HepG2 (cell line): Measurements from ENCODE around the gene C19orf73. TPM values are rescaled to one million over a fixed set of nuclear protein-coding genes. Genes with fewer than 3 reads are reported as not detected.

ENCODE experiments used
- CHD4 ChIP-seq: fragments of 200-600 bp; sonication (generic); IDR thresholded peaks from 2 replicates; pipeline ENCODE4 v1.7.0; 2017; ENCODE audit warnings: mild to moderate bottlenecking, low read length, borderline replicate concordance
- FOXA3 ChIP-seq: IDR thresholded peaks from 2 replicates; pipeline ENCODE4 v1.6.1; 2016; ENCODE audit warnings: missing genetic modification reagents, missing compliant biosample characterization
- GATAD2A ChIP-seq: IDR thresholded peaks from 2 replicates; pipeline ENCODE4 v1.6.1; 2016
- HMG20B ChIP-seq: conservative IDR thresholded peaks from 2 replicates; pipeline ENCODE4 v1.6.1; 2016; ENCODE audit warnings: missing genetic modification reagents, missing compliant biosample characterization
- SOX6 ChIP-seq, 2 experiments: fragments of 450-650 bp in 1 of 2; sonication (generic) in 1 of 2; formaldehyde crosslinking in 1 of 2; IDR thresholded peaks; 2 replicates each; pipeline versions ENCODE4 v1.4.0 to v1.6.1; 2017 to 2020; ENCODE audit warnings: antibody characterized with exemption in 1 of 2, mild to moderate bottlenecking in 1 of 2, missing genetic modification reagents in 1 of 2
- SP1 ChIP-seq, 2 experiments: fragments of 450-650 bp in 1 of 2; sonication (generic) in 1 of 2; formaldehyde crosslinking in 1 of 2; IDR thresholded peaks; 2 replicates each; pipeline versions ENCODE4 v1.4.0 to v1.6.1; 2016 to 2020; ENCODE audit warnings: missing genetic modification reagents in 1 of 2
- SRSF9 ChIP-seq: fragments of 200-400 bp; formaldehyde crosslinking; IDR thresholded peaks from 2 replicates; pipeline ENCODE4 v1.6.1; 2018; ENCODE audit warnings: borderline replicate concordance, mild to moderate bottlenecking, low read depth, low read length; ENCODE audit not compliant: insufficient read depth, poor library complexity, severe bottlenecking
- XRCC5 ChIP-seq: fragments of 200-400 bp; formaldehyde crosslinking; optimal IDR thresholded peaks from 2 replicates; pipeline ENCODE3; 2017; ENCODE audit warnings: mild to moderate bottlenecking, low read length
- ZNF256 ChIP-seq: sonication (generic); formaldehyde crosslinking; conservative IDR thresholded peaks from 2 replicates; pipeline ENCODE4 v1.4.0; 2020; ENCODE audit warnings: missing genetic modification reagents
- polyA plus RNA-seq, 8 experiments: library from polyadenylated mRNA; depleted of rRNA in 3 of 8; stranded (reverse) in 7 of 8; unstranded in 1 of 8; fragments of >200 nt; fragmentation: Illumina TruSeq in 4 of 8; extraction: Trizol in 4 of 8; gene quantifications; 2 replicates each; pipeline versions ENCODE4 v1.2.1 to v1.2.3, GENCODE V29; 2011 to 2016; ENCODE audit warnings: low read depth in 4 of 8, missing spikeins in 1 of 8, mixed read lengths in 1 of 8; ENCODE audit not compliant: insufficient read depth in 1 of 8
- total RNA-seq, 5 experiments: library from RNA; depleted of rRNA; stranded (reverse); fragments of >200 nt; fragmentation: Illumina TruSeq; extraction: Trizol; gene quantifications; 2 replicates each; pipeline ENCODE4 v1.2.3, GENCODE V29; 2016; ENCODE audit warnings: low read depth in 1 of 5
- TF ChIP-seq, protein P1 (sequence below): sonication (generic); formaldehyde crosslinking; IDR thresholded peaks from 2 replicates; pipeline ENCODE4 v1.5.0; 2020; ENCODE audit warnings: mild to moderate bottlenecking, missing genetic modification reagents, borderline replicate concordance
- TF ChIP-seq, protein P2 (sequence below): sonication (generic); formaldehyde crosslinking; IDR thresholded peaks from 2 replicates; pipeline ENCODE4 v1.8.0; 2022; ENCODE audit warnings: mild to moderate bottlenecking, missing genetic modification reagents
- TF ChIP-seq, protein P3 (sequence below): conservative IDR thresholded peaks from 2 replicates; pipeline ENCODE4 v1.6.1; 2018; ENCODE audit warnings: missing genetic modification reagents
- TF ChIP-seq, protein P4 (sequence below), 2 experiments: fragments of 450-650 bp in 1 of 2; sonication (generic) in 1 of 2; formaldehyde crosslinking; IDR thresholded peaks; 2 replicates each; pipeline versions ENCODE4 v1.5.0 to v1.8.0; 2020 to 2022; ENCODE audit warnings: mild to moderate bottlenecking in 1 of 2, missing genetic modification reagents in 1 of 2
- TF ChIP-seq, protein P5 (sequence below): IDR thresholded peaks from 2 replicates; pipeline ENCODE4 v1.6.1; 2016; ENCODE audit warnings: low read depth

Gene C19orf73
- total and polyA plus RNA-seq, 2 of the 13 experiments (the other 11 are each of a cell fraction or from before 2014, with no cell fraction given): 1.4 to 1.5 TPM

DNA sequence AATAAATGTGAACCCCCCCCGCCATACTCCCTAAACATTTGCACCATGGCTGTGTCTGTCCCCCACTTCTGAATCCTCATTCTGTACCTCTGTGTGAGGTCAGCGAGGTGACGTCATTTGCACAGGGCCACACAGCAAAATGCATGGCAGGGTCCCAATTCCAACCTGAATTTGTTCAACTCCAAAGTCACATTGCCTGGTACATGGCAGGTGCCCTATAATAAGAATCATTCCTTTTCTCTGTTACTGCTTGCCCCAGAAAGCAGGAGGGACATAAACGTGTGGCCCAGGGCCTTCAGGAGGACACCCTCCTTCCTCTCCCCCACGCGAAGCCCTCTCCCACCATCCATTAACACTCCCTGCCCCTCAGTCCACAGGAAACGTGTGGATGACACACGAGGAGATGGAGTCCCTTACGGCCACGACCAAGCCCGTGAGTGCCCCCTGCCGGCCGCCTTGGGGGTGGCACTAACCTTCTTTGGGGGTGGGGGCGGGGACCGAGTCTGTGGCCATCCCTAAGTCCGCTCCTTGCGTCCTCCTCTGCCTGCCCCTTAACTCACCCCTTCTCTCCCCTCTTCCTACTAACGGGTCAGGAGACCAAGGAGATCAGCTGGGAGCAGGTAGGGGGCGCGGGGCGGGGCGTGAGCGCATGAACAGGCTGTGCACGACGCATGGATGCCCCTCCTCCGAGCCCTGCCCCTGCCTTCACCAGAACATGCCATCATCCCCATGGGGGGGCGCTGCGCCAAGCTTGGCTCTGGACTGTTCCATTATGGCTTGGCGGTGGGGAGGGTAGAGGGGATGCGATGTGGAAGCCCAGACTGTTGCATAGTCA lies 26.8 kb upstream of the C19orf73 start (continued):
- TF ChIP-seq SRSF9 (no peak), XRCC5 (peak; percentile 71), ZNF256 (CRISPR knock-in tag) (no peak), GATAD2A (peak; percentile 45; the same call in 1 of the 2 replicates), CHD4 (no peak), HMG20B (CRISPR knock-in tag) (no peak), SP1 (IDR thresholded peaks at IDR 0.05) (no peak), SP1 (CRISPR knock-in tag; IDR thresholded peaks at IDR 0.05) (peak; percentile 32), SOX6 (IDR thresholded peaks at IDR 0.05) (no peak), SOX6 (CRISPR knock-in tag; IDR thresholded peaks at IDR 0.05) (peak; percentile 40; the same call in 1 of the 2 replicates), FOXA3 (CRISPR knock-in tag) (peak; percentile 21; the same call in 1 of the 2 replicates)
- TF ChIP-seq, protein P1, sequence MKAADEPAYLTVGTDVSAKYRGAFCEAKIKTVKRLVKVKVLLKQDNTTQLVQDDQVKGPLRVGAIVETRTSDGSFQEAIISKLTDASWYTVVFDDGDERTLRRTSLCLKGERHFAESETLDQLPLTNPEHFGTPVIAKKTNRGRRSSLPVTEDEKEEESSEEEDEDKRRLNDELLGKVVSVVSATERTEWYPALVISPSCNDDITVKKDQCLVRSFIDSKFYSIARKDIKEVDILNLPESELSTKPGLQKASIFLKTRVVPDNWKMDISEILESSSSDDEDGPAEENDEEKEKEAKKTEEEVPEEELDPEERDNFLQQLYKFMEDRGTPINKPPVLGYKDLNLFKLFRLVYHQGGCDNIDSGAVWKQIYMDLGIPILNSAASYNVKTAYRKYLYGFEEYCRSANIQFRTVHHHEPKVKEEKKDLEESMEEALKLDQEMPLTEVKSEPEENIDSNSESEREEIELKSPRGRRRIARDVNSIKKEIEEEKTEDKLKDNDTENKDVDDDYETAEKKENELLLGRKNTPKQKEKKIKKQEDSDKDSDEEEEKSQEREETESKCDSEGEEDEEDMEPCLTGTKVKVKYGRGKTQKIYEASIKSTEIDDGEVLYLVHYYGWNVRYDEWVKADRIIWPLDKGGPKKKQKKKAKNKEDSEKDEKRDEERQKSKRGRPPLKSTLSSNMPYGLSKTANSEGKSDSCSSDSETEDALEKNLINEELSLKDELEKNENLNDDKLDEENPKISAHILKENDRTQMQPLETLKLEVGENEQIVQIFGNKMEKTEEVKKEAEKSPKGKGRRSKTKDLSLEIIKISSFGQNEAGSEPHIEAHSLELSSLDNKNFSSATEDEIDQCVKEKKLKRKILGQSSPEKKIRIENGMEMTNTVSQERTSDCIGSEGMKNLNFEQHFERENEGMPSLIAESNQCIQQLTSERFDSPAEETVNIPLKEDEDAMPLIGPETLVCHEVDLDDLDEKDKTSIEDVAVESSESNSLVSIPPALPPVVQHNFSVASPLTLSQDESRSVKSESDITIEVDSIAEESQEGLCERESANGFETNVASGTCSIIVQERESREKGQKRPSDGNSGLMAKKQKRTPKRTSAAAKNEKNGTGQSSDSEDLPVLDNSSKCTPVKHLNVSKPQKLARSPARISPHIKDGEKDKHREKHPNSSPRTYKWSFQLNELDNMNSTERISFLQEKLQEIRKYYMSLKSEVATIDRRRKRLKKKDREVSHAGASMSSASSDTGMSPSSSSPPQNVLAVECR (CRISPR knock-in tag): peak; percentile 53; the same call in 1 of the 2 replicates
- TF ChIP-seq, protein P2, sequence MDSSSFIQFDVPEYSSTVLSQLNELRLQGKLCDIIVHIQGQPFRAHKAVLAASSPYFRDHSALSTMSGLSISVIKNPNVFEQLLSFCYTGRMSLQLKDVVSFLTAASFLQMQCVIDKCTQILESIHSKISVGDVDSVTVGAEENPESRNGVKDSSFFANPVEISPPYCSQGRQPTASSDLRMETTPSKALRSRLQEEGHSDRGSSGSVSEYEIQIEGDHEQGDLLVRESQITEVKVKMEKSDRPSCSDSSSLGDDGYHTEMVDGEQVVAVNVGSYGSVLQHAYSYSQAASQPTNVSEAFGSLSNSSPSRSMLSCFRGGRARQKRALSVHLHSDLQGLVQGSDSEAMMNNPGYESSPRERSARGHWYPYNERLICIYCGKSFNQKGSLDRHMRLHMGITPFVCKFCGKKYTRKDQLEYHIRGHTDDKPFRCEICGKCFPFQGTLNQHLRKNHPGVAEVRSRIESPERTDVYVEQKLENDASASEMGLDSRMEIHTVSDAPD: no peak
- TF ChIP-seq, protein P3, sequence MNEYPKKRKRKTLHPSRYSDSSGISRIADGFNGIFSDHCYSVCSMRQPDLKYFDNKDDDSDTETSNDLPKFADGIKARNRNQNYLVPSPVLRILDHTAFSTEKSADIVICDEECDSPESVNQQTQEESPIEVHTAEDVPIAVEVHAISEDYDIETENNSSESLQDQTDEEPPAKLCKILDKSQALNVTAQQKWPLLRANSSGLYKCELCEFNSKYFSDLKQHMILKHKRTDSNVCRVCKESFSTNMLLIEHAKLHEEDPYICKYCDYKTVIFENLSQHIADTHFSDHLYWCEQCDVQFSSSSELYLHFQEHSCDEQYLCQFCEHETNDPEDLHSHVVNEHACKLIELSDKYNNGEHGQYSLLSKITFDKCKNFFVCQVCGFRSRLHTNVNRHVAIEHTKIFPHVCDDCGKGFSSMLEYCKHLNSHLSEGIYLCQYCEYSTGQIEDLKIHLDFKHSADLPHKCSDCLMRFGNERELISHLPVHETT (CRISPR knock-in tag): no peak
- TF ChIP-seq, protein P4, sequence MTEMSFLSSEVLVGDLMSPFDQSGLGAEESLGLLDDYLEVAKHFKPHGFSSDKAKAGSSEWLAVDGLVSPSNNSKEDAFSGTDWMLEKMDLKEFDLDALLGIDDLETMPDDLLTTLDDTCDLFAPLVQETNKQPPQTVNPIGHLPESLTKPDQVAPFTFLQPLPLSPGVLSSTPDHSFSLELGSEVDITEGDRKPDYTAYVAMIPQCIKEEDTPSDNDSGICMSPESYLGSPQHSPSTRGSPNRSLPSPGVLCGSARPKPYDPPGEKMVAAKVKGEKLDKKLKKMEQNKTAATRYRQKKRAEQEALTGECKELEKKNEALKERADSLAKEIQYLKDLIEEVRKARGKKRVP (CRISPR knock-in tag; IDR thresholded peaks at IDR 0.05): no peak
- TF ChIP-seq, protein P5, sequence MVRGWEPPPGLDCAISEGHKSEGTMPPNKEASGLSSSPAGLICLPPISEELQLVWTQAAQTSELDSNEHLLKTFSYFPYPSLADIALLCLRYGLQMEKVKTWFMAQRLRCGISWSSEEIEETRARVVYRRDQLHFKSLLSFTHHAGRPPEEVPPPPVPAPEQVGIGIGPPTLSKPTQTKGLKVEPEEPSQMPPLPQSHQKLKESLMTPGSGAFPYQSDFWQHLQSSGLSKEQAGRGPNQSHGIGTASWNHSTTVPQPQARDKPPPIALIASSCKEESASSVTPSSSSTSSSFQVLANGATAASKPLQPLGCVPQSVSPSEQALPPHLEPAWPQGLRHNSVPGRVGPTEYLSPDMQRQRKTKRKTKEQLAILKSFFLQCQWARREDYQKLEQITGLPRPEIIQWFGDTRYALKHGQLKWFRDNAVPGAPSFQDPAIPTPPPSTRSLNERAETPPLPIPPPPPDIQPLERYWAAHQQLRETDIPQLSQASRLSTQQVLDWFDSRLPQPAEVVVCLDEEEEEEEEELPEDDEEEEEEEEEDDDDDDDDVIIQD (CRISPR knock-in tag): no peak; the same call in 1 of the 2 replicates
